K562 (cell line): ENCODE results near the gene INHA. TPM values are rescaled to one million over a fixed set of nuclear protein-coding genes. Genes with fewer than 3 reads are reported as not detected.

Source experiments
- BCLAF1 ChIP-seq, 2 experiments: fragments of 450-650 bp in 1 of 2; IDR thresholded peaks; 2 replicates each; pipeline ENCODE4 v1.6.1; 2011 to 2017; ENCODE audit warnings: low read depth in 2 of 2, antibody characterized with exemption in 1 of 2, borderline replicate concordance in 1 of 2, low read length in 1 of 2, mild to moderate bottlenecking in 1 of 2, mixed read lengths in 1 of 2; ENCODE audit not compliant: control insufficient read depth in 1 of 2
- CGGBP1 ChIP-seq: fragments of 250-450 bp; sonication (Bioruptor Pico); IDR thresholded peaks from 2 replicates; pipeline ENCODE4 v1.9.0; 2021; ENCODE audit warnings: mild to moderate bottlenecking
- DPF2 ChIP-seq: fragments of 450-650 bp; IDR thresholded peaks from 2 replicates; pipeline ENCODE4 v1.6.1; 2016
- E2F4 ChIP-seq: sonication (generic); formaldehyde crosslinking; IDR thresholded peaks from 2 replicates; pipeline ENCODE4 v1.8.0; 2022; ENCODE audit warnings: mild to moderate bottlenecking, low read depth, missing genetic modification reagents
- E2F5 ChIP-seq: sonication (generic); formaldehyde crosslinking; IDR thresholded peaks from 2 replicates; pipeline ENCODE4 v1.8.0; 2022; ENCODE audit warnings: mild to moderate bottlenecking, missing genetic modification reagents
- ESRRA ChIP-seq: fragments of 450-650 bp; IDR thresholded peaks from 2 replicates; pipeline ENCODE4 v1.6.1; 2014; ENCODE audit warnings: low read depth, mild to moderate bottlenecking, moderate library complexity, borderline replicate concordance
- FOSL1 ChIP-seq: fragments of 200-800 bp; sonication (Bioruptor generic); conservative IDR thresholded peaks from 2 replicates; pipeline ENCODE4 v1.6.1; 2016; ENCODE audit warnings: missing genetic modification characterization, missing compliant biosample characterization
- NFE2 ChIP-seq: IDR thresholded peaks from 2 replicates; pipeline ENCODE4 v1.6.1; 2014; ENCODE audit warnings: antibody characterized with exemption, low read depth
- NR2F6 ChIP-seq: fragments of 450-650 bp; formaldehyde crosslinking; IDR thresholded peaks from 2 replicates; pipeline ENCODE4 v1.4.0; 2020; ENCODE audit warnings: mild to moderate bottlenecking
- PHF20 ChIP-seq: fragments of 450-650 bp; IDR thresholded peaks from 2 replicates; pipeline ENCODE4 v1.6.1; 2018; ENCODE audit not compliant: partially characterized antibody
- POLR2AphosphoS5 ChIP-seq: IDR thresholded peaks from 2 replicates; pipeline ENCODE4 v1.6.1; 2011; ENCODE audit warnings: mild to moderate bottlenecking, low read depth, low read length, moderate library complexity; ENCODE audit not compliant: control insufficient read depth, insufficient read depth
- RFX1 ChIP-seq: fragments of 450-650 bp; IDR thresholded peaks from 2 replicates; pipeline ENCODE4 v1.6.1; 2016; ENCODE audit warnings: mild to moderate bottlenecking, moderate library complexity
- RFX5 ChIP-seq: IDR thresholded peaks from 2 replicates; pipeline ENCODE4 v1.6.1; 2011; ENCODE audit warnings: low read depth, mild to moderate bottlenecking, improper control_type of control experiment, low read length
- TEAD2 ChIP-seq: fragments of 450-650 bp; IDR thresholded peaks from 2 replicates; pipeline ENCODE4 v1.6.1; 2016; ENCODE audit warnings: missing genetic modification characterization, control low read depth, missing compliant biosample characterization
- ZBTB2 ChIP-seq: fragments of 450-650 bp; IDR thresholded peaks from 2 replicates; pipeline ENCODE4 v1.6.1; 2016; ENCODE audit warnings: antibody characterized with exemption
- ZBTB26 ChIP-seq: fragments of 450-650 bp; formaldehyde crosslinking; IDR thresholded peaks from 2 replicates; pipeline ENCODE4 v1.4.0; 2022; ENCODE audit warnings: missing genetic modification characterization
- ZNF347 ChIP-seq: fragments of 450-650 bp; formaldehyde crosslinking; IDR thresholded peaks from 2 replicates; pipeline ENCODE4 v1.4.0; 2020; ENCODE audit warnings: low read depth, mild to moderate bottlenecking, moderate library complexity
- ZNF449 ChIP-seq: fragments of 250-450 bp; sonication (Bioruptor Pico); IDR thresholded peaks from 2 replicates; pipeline ENCODE4 v1.8.0; 2022; ENCODE audit warnings: moderate library complexity, mild to moderate bottlenecking, inconsistent platforms
- polyA plus RNA-seq, 8 experiments: library from polyadenylated mRNA; depleted of rRNA in 4 of 8; stranded (reverse) in 5 of 8; unstranded in 3 of 8; fragments of >200 nt; fragmentation: Nextera tagmentation in 2 of 8; fragmentation: Illumina TruSeq in 1 of 8; extraction: Ambion mirVana in 2 of 8; extraction: Trizol in 1 of 8; gene quantifications; 2 replicates each; pipeline versions ENCODE4 v1.2.1 to v1.2.3, GENCODE V29; 2011 to 2014; ENCODE audit warnings: inconsistent platforms in 1 of 8, missing spikeins in 1 of 8
- total RNA-seq, 7 experiments: library from RNA; depleted of rRNA in 6 of 7; stranded (reverse); fragments of >200 nt in 6 of 7; fragmentation: Illumina TruSeq in 2 of 7; extraction: Trizol in 2 of 7; gene quantifications; 2 replicates each; pipeline versions ENCODE4 v1.2.1 to v1.2.3, GENCODE V29; 2011 to 2021; ENCODE audit warnings: low replicate concordance in 1 of 7

INHA gene
- total and polyA plus RNA-seq, 9 of the 15 experiments (the other 6 are each of a cell fraction or from before 2014, with no cell fraction given): 0.07 to 1.9 (median 0.40) TPM

- TF ChIP-seq E2F4 (CRISPR knock-in tag) (no peak), NFE2 (no peak), BCLAF1 (IDR thresholded peaks at IDR 0.05; ENCODE audit: borderline replicate concordance in 1 of 2, control insufficient read depth in 1 of 2, low read depth in 2 of 2, low read length in 1 of 2) (0 out of 4 replicates have a peak, but pooled peaks of 1 of the 2 experiments have one; percentile 17), RFX1 (peak; percentile 99), DPF2 (no peak), ZNF449 (no peak), ZBTB2 (no peak), FOSL1 (tag) (no peak), NR2F6 (no peak), TEAD2 (tag) (no peak), ZBTB26 (CRISPR knock-in tag) (no peak), ZNF347 (CRISPR knock-in tag) (no peak), PHF20 (peak; percentile 94), ESRRA (peak; percentile 47), E2F5 (no peak), CGGBP1 (CRISPR knock-in tag) (no peak), RFX5 (no peak), POLR2AphosphoS5 (peak; percentile 83)
Measured at GRCh38 chr2:219597552-219598307, 25.6 kb downstream of the INHA start, which contains the start of gene STK11IP (continued).
